SK-N-MC (cell line): ENCODE measurements around the gene KBTBD2.

ENCODE experiments used
- EZH2 ChIP-seq: fragments of 200-600 bp; sonication (generic); IDR thresholded peaks from one replicate; pipeline ENCODE4 v1.6.1; 2017; ENCODE audit warnings: antibody characterized with exemption
- FOXP2 ChIP-seq: optimal IDR thresholded peaks from 2 replicates; pipeline ENCODE3; 2011; ENCODE audit warnings: mild to moderate bottlenecking, moderate library complexity; ENCODE audit not compliant: insufficient read depth; ENCODE audit errors: extremely low read length, control extremely low read depth
- POLR2AphosphoS5 ChIP-seq: IDR thresholded peaks from 2 replicates; pipeline ENCODE4 v1.6.1; 2012; ENCODE audit warnings: mild to moderate bottlenecking, low read depth, low read length, borderline replicate concordance

- no peak for TF ChIP-seq EZH2
- no peak; the same call in 1 of the 2 replicates for TF ChIP-seq POLR2AphosphoS5
- TF ChIP-seq FOXP2, result no peak
Measured at GRCh38 chr7:32890010-32890792, 1.4 kb downstream of the KBTBD2 start.
